PC-3 (cell line): ENCODE results near the gene TMEM164.

ENCODE experiments used
- EZH2 ChIP-seq: fragments of 300-600 bp; sonication (generic); IDR thresholded peaks from one replicate; pipeline ENCODE4 v1.6.1; 2017; ENCODE audit warnings: antibody characterized with exemption, mild to moderate bottlenecking, low read length; ENCODE audit not compliant: unreplicated experiment
- EZH2phosphoT487 ChIP-seq: fragments of 300-600 bp; sonication (generic); IDR thresholded peaks from 2 replicates; pipeline ENCODE4 v1.6.1; 2018; ENCODE audit warnings: mild to moderate bottlenecking, antibody characterized with exemption, low read length, borderline replicate concordance
- TF ChIP-seq, protein P1 (sequence below): fragments of 300-600 bp; sonication (generic); conservative IDR thresholded peaks from 2 replicates; pipeline ENCODE4 v1.5.1; 2017; ENCODE audit warnings: antibody characterized with exemption, low read depth, mild to moderate bottlenecking, low read length

DNA sequence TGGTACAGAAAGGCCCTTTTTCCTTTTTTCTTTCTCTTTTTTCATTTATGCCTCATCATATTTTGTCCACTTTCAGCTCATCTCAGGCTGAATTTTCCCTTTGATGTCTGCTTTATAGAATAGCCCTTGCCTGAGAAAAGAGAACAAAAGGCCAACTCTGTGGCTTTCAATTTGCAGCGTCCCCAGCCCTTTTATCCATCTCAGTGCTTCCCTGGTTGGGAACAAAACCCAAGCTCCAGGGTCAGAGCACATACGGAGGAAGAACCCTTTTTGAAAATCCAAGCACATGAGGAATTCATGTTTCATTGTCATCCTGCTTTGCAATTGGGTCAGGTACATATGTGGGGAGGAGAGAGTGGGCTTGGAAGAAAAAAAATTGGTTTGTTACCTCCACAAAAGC is 47.5 kb downstream of the TMEM164 start:
- TF ChIP-seq, protein P1, sequence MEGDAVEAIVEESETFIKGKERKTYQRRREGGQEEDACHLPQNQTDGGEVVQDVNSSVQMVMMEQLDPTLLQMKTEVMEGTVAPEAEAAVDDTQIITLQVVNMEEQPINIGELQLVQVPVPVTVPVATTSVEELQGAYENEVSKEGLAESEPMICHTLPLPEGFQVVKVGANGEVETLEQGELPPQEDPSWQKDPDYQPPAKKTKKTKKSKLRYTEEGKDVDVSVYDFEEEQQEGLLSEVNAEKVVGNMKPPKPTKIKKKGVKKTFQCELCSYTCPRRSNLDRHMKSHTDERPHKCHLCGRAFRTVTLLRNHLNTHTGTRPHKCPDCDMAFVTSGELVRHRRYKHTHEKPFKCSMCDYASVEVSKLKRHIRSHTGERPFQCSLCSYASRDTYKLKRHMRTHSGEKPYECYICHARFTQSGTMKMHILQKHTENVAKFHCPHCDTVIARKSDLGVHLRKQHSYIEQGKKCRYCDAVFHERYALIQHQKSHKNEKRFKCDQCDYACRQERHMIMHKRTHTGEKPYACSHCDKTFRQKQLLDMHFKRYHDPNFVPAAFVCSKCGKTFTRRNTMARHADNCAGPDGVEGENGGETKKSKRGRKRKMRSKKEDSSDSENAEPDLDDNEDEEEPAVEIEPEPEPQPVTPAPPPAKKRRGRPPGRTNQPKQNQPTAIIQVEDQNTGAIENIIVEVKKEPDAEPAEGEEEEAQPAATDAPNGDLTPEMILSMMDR, result no peak
- no peak for TF ChIP-seq EZH2phosphoT487
- no peak for TF ChIP-seq EZH2
